Erythroblast (primary cell): Measurements from ENCODE around the gene GSTT2B.
"Not testable (repeated sequence)": the region's sequence is repeated elsewhere in the genome, so short reads cannot be mapped to it uniquely, and the experiment has no call there.

Experiments
- GATA1 ChIP-seq: IDR thresholded peaks from 2 replicates; pipeline ENCODE4 v1.6.1; 2011; ENCODE audit warnings: low read depth, mild to moderate bottlenecking, control low read depth, low read length, moderate library complexity
- POLR2A ChIP-seq: IDR thresholded peaks from 2 replicates; pipeline ENCODE4 v1.6.1; 2011; ENCODE audit warnings: mild to moderate bottlenecking, low read length

DNA sequence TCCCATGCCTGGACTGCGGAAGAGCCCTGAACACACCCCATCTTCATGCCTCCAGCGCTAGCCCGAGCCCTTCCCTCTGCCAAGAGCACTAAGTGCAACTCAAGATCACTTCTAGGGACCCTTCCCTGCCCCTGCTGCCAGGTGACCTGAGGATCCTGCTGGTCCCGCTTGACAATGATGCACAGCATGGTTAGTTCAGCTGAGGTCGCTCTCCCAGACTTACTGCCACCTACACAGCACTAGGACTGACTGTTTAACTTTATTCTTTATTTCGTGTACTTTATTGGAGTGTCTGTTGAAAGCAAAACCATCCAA lies 6.0 kb downstream of the GSTT2B start:
- not testable (repeated sequence) for TF ChIP-seq POLR2A, GATA1
